GM18520 (cell line): ENCODE measurements around the gene DCC.

Source experiments
- ATAC-seq: cut with Tn5 transposase; IDR thresholded peaks from one replicate; pipeline ENCODE4 v1.9.1; 2021; ENCODE audit not compliant: unreplicated experiment

The DCC gene

DNA sequence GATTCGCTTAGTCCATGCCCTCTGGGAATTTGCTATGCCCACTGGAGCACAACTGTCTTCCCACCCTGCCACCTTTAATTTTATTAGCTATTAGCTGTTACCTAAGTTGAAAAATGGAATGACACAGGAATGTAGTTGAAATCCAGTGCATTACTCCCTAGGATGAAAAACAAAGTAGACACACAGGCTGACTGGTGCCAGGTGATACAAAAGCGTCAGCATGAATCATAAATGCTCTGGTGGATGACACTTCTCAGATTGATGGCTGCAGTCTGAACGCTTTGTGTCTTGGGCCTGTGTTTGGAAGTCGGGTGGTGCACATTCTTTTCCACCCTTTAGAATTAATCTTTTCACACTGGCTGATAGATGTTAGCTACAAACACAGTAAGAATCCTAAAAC lies 802.0 kb downstream of the DCC start:
- no peak for ATAC-seq

DNA sequence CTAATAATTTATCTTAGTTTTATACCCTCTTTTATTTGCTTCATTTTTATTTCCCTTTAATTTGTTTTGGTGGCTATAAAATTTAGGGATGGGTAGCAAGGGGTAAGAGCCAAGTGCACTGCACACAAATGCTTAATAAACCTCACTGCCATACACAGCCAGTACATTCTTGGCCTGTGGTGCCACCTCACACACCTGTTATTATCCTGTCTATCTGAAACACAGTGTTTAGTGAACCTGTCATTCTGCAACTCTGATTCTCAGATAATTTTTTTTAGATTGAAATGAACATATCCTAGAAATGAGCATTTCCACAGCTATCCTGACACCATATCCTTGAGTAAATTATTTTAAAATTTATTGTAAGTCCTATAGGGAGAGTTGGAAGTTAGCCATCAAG lies 807.5 kb downstream of the DCC start:
- no peak for ATAC-seq

DNA sequence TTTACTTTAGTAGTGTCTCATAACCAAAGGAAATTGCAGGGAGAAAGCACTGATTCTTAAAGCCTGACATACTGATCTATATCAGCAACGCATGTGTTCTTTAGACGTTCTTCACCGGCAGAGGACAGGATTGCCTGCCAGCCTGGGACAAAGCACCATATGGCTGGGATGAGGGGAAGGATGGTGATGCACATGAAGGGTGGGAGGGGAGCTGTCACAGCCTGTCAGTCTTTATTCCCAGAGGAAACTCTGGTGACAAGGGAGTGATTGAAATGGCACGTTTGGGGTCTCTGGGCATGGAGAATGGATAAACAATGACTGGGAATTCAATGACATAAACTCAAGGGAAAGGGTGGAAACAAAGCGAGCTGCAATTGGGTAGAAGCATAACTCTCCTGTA lies 808.1 kb downstream of the DCC start:
- ATAC-seq: no peak

DNA sequence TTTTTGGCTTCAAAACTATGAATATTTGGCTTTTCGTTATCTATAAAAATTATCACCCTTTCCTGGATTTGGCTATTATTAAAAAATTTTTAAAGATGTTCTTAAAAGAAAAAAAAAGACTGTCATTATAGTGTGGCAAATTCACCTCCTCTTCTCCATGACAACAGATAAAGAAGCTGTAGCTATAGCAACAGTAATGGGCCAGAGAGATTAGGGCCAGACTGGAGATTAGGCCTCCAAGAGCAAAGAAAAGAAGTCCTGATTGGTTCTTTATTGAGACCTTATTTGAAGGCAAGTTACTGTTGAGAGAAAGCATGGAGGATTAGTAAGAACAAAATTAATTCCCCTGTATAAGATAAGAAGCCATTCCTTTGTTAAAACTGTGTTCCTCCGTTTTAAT lies 812.5 kb downstream of the DCC start:
- no peak for ATAC-seq

DNA sequence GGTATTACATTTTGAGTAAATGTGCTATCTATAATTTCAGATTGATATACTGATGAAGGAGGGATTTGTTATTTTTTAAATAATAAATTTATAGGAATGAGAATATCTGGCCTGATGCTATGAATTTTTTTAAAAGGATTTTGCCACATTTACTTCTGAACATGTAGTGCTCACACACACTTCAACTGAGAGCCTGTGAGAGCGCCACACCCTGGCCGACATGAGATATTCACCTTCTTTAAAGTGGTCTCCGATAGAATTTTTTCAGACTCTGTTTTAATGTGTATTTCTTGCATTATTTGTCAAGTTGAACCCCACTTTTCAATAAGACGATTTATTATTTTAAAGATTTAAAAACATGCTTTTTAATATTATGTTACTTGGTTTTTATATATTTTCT lies 813.3 kb downstream of the DCC start:
- no peak for ATAC-seq

DNA sequence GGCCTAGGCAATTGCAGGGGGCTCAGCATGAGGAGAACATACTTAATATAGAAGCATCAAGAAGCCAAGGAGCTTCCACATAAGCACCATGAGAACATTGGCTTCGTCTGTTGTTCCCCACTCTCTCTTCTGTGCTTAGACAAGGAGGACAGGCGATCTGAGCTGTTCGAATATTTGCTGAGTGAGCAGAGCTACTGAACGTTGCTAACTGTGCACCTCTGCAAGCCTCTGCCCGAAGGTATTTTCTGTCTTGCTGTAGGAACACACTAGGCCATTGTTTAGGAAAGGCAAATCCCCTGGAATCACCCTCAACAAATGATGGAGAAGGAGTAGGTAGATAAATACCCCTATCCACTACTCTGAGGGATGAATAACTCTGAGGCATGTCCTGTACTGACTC lies 813.8 kb downstream of the DCC start:
- ATAC-seq: no peak

DNA sequence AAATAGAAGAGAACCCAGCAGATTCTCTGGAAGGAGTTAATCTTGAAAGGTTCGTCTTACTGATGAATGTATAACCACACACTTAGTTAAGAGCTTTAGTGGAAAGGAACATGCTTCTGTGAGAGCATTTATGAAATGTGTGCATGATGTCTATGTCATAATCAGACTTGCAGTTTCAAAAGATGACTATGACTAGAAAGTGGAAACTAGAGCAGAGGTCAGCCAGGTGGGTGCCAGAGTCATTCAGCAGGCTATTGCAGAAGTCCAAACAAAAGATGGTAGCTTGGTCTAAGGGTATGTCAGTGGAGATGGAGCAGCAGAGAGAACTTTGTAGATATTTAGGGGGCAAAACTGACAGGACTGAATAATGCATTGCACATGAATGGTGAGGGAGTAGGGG lies 825.8 kb downstream of the DCC start:
- ATAC-seq: no peak

DNA sequence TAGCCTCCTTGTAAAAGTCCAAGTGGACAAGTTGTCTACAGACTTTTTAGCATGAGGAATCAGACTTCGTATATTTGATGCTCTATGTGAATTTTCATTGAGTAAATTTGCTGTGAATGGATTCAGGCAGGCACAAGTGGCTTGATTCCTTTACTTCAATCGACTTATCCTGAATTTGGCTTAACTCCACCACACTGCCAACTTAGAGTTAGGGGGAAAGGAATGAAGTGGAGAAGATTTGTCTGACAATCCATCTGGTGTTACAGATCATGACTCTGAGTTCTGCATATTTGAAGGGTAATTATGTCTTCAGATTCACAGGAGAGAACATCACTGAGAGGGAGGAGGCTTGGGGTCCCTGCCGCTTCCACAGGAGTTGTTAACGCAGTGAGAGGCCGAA lies 829.3 kb downstream of the DCC start:
- no peak for ATAC-seq

DNA sequence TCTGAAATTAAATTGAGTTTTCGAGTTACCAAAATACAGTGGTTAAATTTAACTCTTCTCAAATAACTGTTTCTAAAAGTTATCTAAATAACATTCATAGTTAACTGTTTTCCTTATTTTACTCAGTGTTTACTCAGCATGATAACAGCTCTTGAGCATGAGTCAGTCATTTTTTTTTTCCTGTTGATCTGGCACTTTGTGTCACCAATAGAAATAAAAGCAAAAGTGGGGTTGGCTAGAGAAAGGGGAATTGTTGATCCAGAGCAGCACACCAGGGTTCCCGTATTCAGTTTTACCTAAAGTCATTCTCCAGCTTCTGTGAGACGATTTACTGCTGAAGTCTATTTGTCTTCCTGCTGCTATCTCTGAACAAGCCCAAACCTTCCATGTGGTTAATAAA lies 851.6 kb downstream of the DCC start:
- no peak for ATAC-seq

DNA sequence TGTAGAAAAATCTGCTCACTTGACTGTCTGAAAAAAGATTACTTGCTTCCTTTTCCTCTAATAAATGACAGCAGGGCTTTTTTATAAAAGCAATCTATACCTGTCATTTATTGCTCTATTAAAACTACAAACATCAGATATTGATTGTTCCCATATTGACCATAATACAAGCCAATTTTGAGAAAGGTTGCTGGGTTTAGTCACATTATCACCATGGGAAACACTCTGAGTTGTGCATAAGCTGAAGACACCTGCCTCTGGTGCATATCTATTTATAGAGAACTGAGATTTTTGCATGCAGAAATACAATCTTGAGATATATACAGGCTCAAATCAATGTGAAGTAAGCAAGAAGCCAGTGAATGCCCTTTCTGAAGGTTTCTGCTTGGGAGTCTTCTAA lies 853.9 kb downstream of the DCC start:
- ATAC-seq: no peak

DNA sequence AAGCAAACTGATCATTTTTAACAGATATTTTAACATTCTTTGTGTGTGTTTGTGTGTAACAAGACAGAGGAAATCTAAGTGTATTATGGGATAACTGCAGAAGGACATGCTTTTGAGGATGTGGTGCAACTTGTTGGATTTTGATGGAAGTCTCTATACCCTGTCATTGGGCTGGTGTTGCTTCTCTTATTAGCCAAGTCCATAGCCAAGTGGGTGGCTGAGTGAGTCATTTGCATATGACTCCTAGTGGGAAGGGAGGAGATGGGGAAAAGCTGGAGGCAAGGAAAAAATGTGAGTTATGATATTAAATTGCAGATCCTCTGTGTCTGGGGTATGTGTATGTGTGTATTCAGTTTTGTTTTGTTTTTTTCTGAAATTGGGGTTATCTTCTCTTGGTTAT lies 879.9 kb downstream of the DCC start:
- ATAC-seq: no peak

DNA sequence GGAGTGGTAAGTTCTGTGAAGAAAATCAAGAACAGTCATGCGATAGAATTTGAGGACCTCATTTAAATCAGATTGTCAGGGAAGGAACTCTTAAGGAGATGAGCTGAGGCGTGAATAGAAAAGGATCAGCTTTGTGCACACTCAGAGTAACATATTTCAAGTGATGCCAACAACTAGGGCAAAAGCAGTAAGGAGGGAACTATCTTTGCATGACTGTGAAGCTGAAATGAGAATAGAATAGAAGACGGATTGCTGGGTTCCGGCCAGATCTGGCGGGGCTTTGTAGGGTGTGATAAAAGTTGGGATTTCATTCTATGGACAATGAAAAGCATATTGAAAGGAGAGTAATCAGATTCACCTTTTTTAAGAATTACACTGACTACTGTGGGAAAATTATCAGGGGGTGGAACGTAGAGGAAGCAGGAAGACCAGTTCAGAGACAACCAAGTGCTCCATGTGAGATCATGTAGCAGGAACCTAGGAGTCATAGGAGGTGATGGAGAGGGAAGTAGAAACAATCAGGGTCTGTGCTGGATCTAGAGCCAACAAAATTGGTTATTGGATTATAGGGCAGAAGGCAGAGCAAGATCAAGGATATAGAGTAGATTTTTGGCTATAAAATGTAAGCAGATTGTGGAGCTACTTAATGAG lies 884.3 kb downstream of the DCC start:
- no peak for ATAC-seq

DNA sequence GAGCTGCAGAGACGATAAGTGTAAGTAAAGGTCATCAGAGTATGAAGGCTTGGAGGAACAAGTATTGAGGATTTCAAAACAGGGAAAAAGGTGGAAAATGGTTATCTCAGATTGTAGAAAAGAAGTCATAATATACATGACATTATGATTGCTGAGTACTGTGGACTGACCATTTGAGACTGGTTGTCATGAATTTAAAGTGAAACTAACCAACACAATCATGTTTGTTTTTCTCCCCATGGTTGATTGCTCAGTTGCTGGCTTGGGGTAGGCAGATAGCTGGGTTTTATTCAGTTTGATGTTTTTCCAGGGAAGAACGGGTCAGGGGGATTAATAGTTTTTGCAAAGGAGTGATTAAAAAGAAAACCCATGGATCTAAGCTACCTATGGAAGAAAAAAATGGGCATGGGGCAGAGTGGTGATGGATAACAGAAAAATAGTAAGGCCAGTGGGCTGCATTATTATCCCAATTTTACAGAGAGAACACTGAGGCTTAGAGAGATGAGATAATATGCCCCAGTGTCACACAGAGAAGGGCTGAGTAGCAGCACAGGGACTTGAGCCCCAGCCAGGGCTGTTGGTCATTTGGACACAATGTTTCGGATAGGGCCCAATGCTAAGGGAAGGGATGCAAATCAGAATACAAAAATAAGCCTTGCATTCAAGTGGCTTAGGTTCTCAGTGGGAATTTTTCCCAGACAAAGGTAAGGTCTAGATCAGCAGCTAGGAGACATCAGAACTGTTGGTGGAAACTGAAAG lies 885.7 kb downstream of the DCC start:
- ATAC-seq: no peak

DNA sequence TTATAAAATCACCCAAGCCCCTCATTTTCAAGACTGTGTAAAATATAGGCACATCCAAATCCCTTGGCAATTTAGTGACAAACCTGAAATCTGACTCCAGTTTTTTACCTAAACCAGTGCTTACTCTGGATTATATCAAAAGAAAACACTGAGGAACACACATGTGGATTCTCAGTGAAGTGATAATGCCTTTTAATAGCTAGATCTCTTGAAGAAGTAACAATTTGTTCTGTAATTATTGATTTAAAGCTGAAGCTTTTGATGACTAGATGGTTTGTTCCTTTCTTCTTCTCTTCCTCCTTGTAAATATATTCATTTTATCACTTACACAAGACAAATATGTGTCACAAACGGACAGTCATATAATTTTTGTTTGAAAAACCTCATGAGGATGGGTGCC lies 894.6 kb downstream of the DCC start:
- ATAC-seq: no peak

DNA sequence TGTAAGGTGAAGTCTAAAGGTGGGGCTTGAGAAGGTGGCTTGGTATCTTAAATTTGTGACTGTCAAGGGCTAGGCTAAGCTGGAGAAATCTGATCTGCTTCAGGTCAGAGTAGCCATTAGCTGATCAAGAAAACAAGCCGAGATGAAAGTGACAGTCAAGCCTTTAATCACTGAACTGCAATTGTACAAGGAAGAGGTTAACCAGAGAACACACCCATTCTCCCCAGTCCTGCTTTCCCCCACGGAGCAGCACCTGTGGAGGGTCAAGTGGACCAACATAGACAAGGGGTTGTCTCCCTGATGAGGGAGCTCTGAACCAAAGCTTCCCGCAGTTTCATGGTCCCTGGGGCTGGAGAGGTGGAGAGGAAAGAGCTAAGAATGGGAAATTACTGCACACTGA lies 901.2 kb downstream of the DCC start:
- no peak for ATAC-seq

DNA sequence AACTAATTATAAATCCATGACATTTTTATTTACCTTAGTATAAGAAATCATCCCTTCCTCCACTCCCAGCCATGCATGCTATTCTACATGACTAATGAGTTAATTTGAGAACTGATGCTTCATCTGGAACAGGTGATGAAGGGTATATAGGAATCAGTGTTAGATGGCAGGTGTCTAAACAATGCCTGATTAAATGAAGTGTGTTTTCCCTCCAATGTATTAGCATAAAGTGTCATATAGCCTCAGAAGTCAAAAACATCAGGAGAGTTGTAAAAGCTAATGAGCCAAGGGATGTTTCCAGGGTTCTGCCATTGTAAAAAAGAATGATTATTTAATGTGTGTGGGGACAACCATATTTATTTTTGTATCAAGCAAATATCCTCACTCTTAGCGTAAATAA lies 913.8 kb downstream of the DCC start:
- ATAC-seq: no peak

DNA sequence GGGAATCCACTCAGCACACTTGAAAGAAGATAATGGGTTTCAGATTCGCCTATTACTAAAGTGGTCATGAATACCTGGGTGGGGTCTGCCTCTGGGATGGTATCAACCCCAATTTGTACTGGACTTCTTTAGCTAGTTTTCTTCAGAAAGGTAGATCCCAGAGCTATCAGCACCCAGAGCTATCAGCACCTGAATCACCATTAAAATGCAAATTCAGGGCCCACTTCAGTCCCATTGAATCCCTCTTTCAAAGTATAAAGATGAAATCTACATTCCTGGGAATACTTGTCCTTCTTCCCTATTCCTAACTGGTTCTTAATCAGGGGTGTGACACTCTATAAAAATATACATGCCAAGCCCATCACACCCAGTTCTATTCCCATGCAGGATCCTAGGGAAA lies 914.3 kb downstream of the DCC start:
- no peak for ATAC-seq

DNA sequence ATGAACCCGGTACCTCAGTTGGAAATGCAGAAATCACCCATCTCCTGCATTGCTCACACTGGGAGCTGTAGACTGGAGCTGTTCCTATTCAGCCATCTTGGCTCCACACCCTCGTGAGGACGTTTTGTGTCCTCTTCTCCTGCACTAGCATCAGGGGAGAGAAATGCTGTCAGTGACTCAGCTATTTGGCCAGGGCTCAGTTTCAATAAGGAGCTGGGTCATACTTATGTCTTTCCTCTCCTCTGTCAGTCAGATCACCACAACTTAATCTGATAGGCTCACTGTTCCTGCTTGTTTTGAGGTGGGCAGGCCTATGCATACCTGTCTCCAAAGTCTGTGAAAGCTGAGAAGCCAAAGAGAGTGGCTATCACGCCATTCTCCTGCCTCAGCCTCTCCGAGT lies 921.2 kb downstream of the DCC start:
- no peak for ATAC-seq

DNA sequence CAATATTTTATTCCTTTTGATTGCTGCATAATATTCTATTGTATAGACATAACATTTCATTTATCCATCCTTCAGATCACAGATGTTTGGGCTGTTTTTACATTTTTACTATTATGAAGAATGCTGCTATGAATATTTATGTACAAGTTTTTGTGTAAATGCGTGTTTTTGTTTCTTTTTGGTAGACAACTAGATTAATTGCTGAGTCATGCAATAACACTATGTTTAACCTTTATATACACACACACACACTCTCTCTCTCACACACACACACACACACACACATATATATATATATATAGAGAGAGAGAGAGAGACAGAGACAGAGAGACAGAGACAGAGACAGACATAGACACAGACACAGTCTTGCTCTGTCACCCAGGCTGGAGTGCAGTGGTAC lies 926.9 kb downstream of the DCC start:
- no peak for ATAC-seq

DNA sequence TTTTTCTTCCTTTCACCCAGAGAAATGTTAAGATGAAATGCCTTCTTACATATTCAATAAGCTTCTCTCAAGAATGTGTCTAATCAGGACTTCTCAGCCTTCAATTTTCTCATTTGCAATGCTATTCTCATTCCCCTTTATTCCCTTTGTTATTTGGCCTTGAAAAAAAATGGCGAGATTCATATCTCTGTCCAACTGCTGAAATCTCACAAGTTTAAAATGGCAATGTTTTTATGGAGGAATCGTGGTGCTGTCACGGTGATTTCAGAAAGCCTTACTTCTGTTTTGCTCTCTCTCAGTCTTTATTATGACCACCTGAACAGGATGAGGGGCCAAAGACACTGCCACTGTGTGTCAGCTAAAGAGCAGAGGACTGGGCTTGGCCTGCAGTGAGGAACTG lies 928.5 kb downstream of the DCC start:
- ATAC-seq: no peak

DNA sequence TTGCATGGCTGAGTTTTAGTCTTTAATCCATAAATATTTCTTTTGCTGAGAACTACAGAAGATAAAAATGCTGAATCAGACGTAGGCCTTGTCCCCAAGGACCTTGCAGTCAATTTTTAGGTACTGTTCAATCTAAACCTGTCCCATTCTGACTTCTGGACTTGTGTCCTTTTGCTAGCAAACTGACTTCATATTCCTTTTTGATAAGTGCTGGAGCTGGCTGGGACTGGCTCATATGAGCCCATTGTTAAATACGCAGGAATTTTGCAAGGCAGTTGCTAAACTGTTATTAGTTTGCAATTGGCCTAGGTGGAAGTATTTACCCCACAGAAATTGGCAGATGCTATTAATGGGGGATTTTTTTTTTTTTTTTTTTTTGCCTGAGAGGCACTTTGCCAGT lies 941.4 kb downstream of the DCC start:
- no peak for ATAC-seq

DNA sequence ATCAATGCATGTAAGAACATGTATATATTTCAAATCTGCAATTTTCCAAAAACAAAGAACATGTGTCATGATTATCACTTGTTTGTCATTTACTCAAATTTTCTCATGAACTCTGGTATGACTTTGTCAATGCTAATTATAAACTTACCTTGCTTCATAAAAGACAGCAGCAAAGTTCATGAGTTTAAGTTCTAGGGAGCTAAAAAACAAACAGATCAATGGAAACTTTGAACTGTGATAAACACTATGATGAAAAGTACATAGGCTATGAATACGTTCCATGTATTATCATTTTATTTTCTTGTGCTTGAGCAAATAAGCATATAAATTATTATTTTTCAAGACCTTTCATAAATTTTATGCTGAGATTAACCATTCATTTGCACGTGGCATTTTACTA lies 943.7 kb downstream of the DCC start:
- ATAC-seq: no peak

DNA sequence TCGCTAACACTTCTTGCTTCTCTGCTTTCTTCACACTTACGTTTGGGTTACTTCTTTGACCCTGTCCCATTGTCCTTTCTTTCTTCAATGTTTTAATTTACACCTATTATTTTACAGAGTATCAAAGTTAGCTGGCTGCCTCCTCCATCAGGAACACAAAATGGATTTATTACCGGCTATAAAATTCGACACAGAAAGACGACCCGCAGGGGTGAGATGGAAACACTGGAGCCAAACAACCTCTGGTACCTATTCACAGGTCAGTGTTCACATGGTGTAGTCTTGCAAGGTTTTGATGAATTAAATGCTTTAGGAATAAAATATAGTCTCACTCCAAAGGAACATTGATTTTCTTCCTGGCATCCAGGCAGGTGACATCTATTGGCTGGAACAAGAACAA lies 965.5 kb downstream of the DCC start:
- ATAC-seq: no peak
